CD4-positive, alpha-beta T cell (primary cell): ENCODE results near the gene HPS6. TPM values are rescaled to one million over a fixed set of nuclear protein-coding genes. Genes with fewer than 3 reads are reported as not detected.

Experiments
- ATAC-seq: fragments of 200-7000 bp; cut with Tn5 transposase; one replicate; pipeline ENCODE4 v1.10.0; 2022; ENCODE audit warnings: mild to moderate bottlenecking; ENCODE audit not compliant: poor library complexity
- CTCF ChIA-PET: fragments of 350-600 bp; sonication (Branson Sonifier 250); formaldehyde crosslinking; loops from one replicate; lab custom pipeline; 2021; ENCODE audit warnings: antibody characterized with exemption, inconsistent platforms; lab: Charles Lee
- POLR2A ChIA-PET: fragments of 350-600 bp; sonication (Branson Sonifier 250); formaldehyde crosslinking; loops from one replicate; lab custom pipeline; 2021; ENCODE audit warnings: antibody characterized with exemption, inconsistent platforms; lab: Charles Lee
- DNase-seq, 14 experiments: peaks; one replicate each; pipeline ENCODE4 v3.0.0-alpha.2; 2013 to 2020; ENCODE audit warnings: mixed read lengths in 2 of 14
- H3K27ac ChIP-seq, 2 donors: one replicate each; pipeline versions ENCODE4 v1.5.1 to v1.7.0; 2013; ENCODE audit warnings: low read length in 2 of 2, low read depth in 1 of 2, mild to moderate bottlenecking in 1 of 2
- H3K27me3 ChIP-seq, 2 experiments: 1 replicate in 1 of 2; 2 replicates in 1 of 2; pipeline versions ENCODE4 v1.6.1 to v1.7.0; 2013; ENCODE audit warnings: low read length in 2 of 2, control low read depth in 1 of 2, mild to moderate bottlenecking in 1 of 2, moderate library complexity in 1 of 2; ENCODE audit not compliant: insufficient read depth in 2 of 2, control insufficient read depth in 1 of 2
- H3K36me3 ChIP-seq: one replicate; pipeline ENCODE4 v1.6.1; 2013; ENCODE audit warnings: low read length, control low read depth; ENCODE audit not compliant: insufficient read depth
- H3K4me1 ChIP-seq: one replicate; pipeline ENCODE4 v1.6.1; 2013; ENCODE audit warnings: low read length, control low read depth; ENCODE audit not compliant: insufficient read depth
- H3K4me3 ChIP-seq: one replicate; pipeline ENCODE4 v1.5.1; 2013; ENCODE audit warnings: mild to moderate bottlenecking, low read length, moderate library complexity
- H3K9me3 ChIP-seq, 2 experiments: 1 replicate in 1 of 2; 2 replicates in 1 of 2; pipeline versions ENCODE4 v1.6.1 to v1.7.0; 2013; ENCODE audit warnings: low read length in 2 of 2, mild to moderate bottlenecking in 2 of 2, control low read depth in 1 of 2, moderate library complexity in 1 of 2; ENCODE audit not compliant: control insufficient read depth in 1 of 2, insufficient read depth in 1 of 2
- H3K27ac Mint-ChIP-seq: one replicate; pipeline ENCODE4 v1.8.0; 2020; ENCODE audit warnings: mixed read lengths
- H3K27me3 Mint-ChIP-seq: one replicate; pipeline ENCODE4 v1.8.0; 2021; ENCODE audit warnings: mixed read lengths
- H3K36me3 Mint-ChIP-seq: one replicate; pipeline ENCODE4 v1.8.0; 2021; ENCODE audit warnings: low read depth, mixed read lengths
- H3K4me1 Mint-ChIP-seq: one replicate; pipeline ENCODE4 v1.8.0; 2021; ENCODE audit warnings: low read depth, mixed read lengths
- H3K4me3 Mint-ChIP-seq: one replicate; pipeline ENCODE4 v1.8.0; 2020; ENCODE audit warnings: mild to moderate bottlenecking, mixed read lengths
- H3K9me3 Mint-ChIP-seq: one replicate; pipeline ENCODE4 v1.8.0; 2020; ENCODE audit warnings: mixed read lengths
- CTCF ChIP-seq: fragments of 200-600 bp; IDR thresholded peaks from one replicate; pipeline ENCODE4 v1.8.0; 2022; ENCODE audit warnings: antibody characterized with exemption, mild to moderate bottlenecking
- intact Hi-C, 2 experiments: fragments of 100-400 bp; cut with DNase I in 1 of 2; cut with micrococcal nuclease in 1 of 2; formaldehyde crosslinking; loops; one replicate each; pipeline versions ENCODE4 v1.15.1 to v1.9.0; 2023 to 2025; cut with DNase I, micrococcal nuclease
- total RNA-seq, 174 experiments: library from RNA in 2 of 174; stranded (reverse) in 2 of 174; gene quantifications; one replicate each; pipeline ENCODE4 v1.2.3 and lab custom pipeline; 2021 to 2026

Gene HPS6
- total RNA-seq, 2 experiments from 2014 or later: 12.8 to 15.0 TPM

- peak; percentile 98 for ATAC-seq
- H3K36me3 Mint-ChIP-seq: no peaks in the 10 kb centered on the region
- Histone ChIP-seq H3K9me3 (no peaks in the 10 kb centered on the region), H3K4me1 (peaks cover 11% of the 10 kb centered on the region), H3K36me3 (peaks cover 9% of the 10 kb centered on the region), H3K4me3 (no peak overlapping the region), H3K27me3 (no peaks in the 10 kb centered on the region), H3K27ac (no peak overlapping the region)
- H3K27me3 Mint-ChIP-seq: no peaks in the 10 kb centered on the region
- DNase-seq: peak; percentile 68 to 88 (median 76)
- H3K9me3 Mint-ChIP-seq: no peaks in the 10 kb centered on the region
- TF ChIP-seq CTCF: peak; percentile 81
- H3K4me1 Mint-ChIP-seq: no peaks in the 10 kb centered on the region
- POLR2A ChIA-PET: interaction anchor here (0.6 to 0.7 kb wide), 2 partner anchors 188 to 237 kb away, joined by 3 read pairs; no protein-coding TSS in a partner anchor
- CTCF ChIA-PET: interaction anchor here (0.7 to 2.5 kb wide), 18 partner anchors 10 to 232 kb away, joined by 3 to 11 read pairs (median 4); partner anchors contain the start of gene PPRC1
- no peak overlapping the region for H3K4me3 Mint-ChIP-seq
- intact Hi-C loops: loop anchor here (1.0 to 5.0 kb wide), 7 partner anchors 40 to 861 kb away; no protein-coding TSS in a partner anchor
- no peak overlapping the region for H3K27ac Mint-ChIP-seq
These were observed 7.8 kb downstream of the HPS6 start for GRCh38 chr10:102072673-102073527.

- no peak for TF ChIP-seq CTCF
- Histone ChIP-seq H3K9me3 (no peaks in the 10 kb centered on the region), H3K4me1 (no peaks in the 10 kb centered on the region), H3K4me3 (no peak overlapping the region), H3K36me3 (no peaks in the 10 kb centered on the region), H3K27me3 (no peaks in the 10 kb centered on the region), H3K27ac (no peak overlapping the region)
- ChIA-PET POLR2A (interaction anchor here (1.0 kb wide), 1 partner anchor 28 kb away, joined by 3 read pairs; no protein-coding TSS in a partner anchor), CTCF (interaction anchor here (0.7 to 1.6 kb wide), 2 partner anchors 10 to 786 kb away, joined by 5 to 7 read pairs; partner anchors contain the start of gene AS3MT)
- Mint-ChIP-seq H3K9me3 (no peaks in the 10 kb centered on the region), H3K27me3 (no peaks in the 10 kb centered on the region), H3K4me3 (no peak overlapping the region), H3K36me3 (no peaks in the 10 kb centered on the region), H3K27ac (no peak overlapping the region), H3K4me1 (no peaks in the 10 kb centered on the region)
- ATAC-seq: no peak
- DNase-seq: no peak
- intact Hi-C loops: no loop called here
These were observed 18.4 kb downstream of the HPS6 start for GRCh38 chr10:102083541-102083940.

- H3K27ac ChIP-seq: no peak overlapping the region
- intact Hi-C loops: no loop called here
- no peaks in the 10 kb centered on the region for H3K4me1 Mint-ChIP-seq
- no peak overlapping the region for H3K27ac Mint-ChIP-seq
- no peak overlapping the region for H3K4me3 ChIP-seq
- ATAC-seq (no peak), DNase-seq (no peak)
- ChIA-PET CTCF (no interaction called here), POLR2A (no interaction called here)
- TF ChIP-seq CTCF: no peak
- no peak overlapping the region for H3K4me3 Mint-ChIP-seq
- no peaks in the 10 kb centered on the region for H3K27me3 Mint-ChIP-seq
- H3K27me3 ChIP-seq: no peaks in the 10 kb centered on the region
- H3K9me3 ChIP-seq: no peaks in the 10 kb centered on the region
- H3K9me3 Mint-ChIP-seq: no peaks in the 10 kb centered on the region
- H3K4me1 ChIP-seq: no peaks in the 10 kb centered on the region
- H3K36me3 ChIP-seq: no peaks in the 10 kb centered on the region
- H3K36me3 Mint-ChIP-seq: no peaks in the 10 kb centered on the region
These were observed 20.2 kb downstream of the HPS6 start for GRCh38 chr10:102085336-102085735.
